ENCODE data around the gene TBC1D14.

GRCh38 chr4:6944301-6945051 lies 34.9 kb downstream of the TBC1D14 start:
- TF ChIP-seq POLR2A (IDR thresholded peaks at IDR 0.05; ENCODE audit: low read length) (no peak), GATA1 (IDR thresholded peaks at IDR 0.05; ENCODE audit: low read depth, low read length) (no peak)

All from erythroblast (primary cell).